Measurements from ENCODE around the gene MGMT. TPM values are rescaled to one million over a fixed set of nuclear protein-coding genes. Genes with fewer than 3 reads are reported as not detected.

The MGMT gene
- total RNA-seq, 1 experiment from 2014 or later = 11.5 TPM

GRCh38 chr10:129660569-129660968 lies 193.5 kb downstream of the MGMT start:
- CTCF ChIA-PET = no interaction called here
- H3K36me3 ChIP-seq (ENCODE audit: control insufficient read depth in 1 of 2, insufficient read depth in 2 of 2, low read length in 2 of 2) = no peaks in the 10 kb centered on the region
- no TSS peak for BruUV-seq (replicated peaks)
- RAD21 ChIA-PET (ENCODE audit: low non-redundant PET in 1 of 2, low total read pairs in 2 of 2, uncharacterized antibody in 2 of 2, unreplicated experiment in 2 of 2) = no interaction called here
- no peaks in the 10 kb centered on the region for H4K20me1 ChIP-seq (ENCODE audit: insufficient read depth)
- POLR2A ChIA-PET = no interaction called here
- TF ChIP-seq CBX3 (IDR thresholded peaks at IDR 0.05; ENCODE audit: low read depth) = no peak
- no peak for TF ChIP-seq EZH2phosphoT487 (IDR thresholded peaks at IDR 0.05; ENCODE audit: borderline replicate concordance)
- TF ChIP-seq MAX (IDR thresholded peaks at IDR 0.05) = no peak
- no peak for TF ChIP-seq YY1 (IDR thresholded peaks at IDR 0.05; ENCODE audit: extremely low read depth, insufficient replicate concordance, low read depth, low read length)
- no peak for TF ChIP-seq RAD21 (IDR thresholded peaks at IDR 0.05; ENCODE audit: low read depth)
- no peak for TF ChIP-seq POLR2AphosphoS5 (IDR thresholded peaks at IDR 0.05; ENCODE audit: low read depth, low read length)
- TF ChIP-seq SRF (IDR thresholded peaks at IDR 0.05; ENCODE audit: low read depth) = no peak
- TF ChIP-seq EGR1 (IDR thresholded peaks at IDR 0.05; ENCODE audit: low read depth) = no peak
- TF ChIP-seq, protein P1, sequence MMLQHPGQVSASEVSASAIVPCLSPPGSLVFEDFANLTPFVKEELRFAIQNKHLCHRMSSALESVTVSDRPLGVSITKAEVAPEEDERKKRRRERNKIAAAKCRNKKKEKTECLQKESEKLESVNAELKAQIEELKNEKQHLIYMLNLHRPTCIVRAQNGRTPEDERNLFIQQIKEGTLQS (IDR thresholded peaks at IDR 0.05) = no peak
- no peak for TF ChIP-seq FOSL1 (IDR thresholded peaks at IDR 0.05; ENCODE audit: low read depth)
- no peak for TF ChIP-seq CEBPB (IDR thresholded peaks at IDR 0.05; ENCODE audit: low read depth)
- TF ChIP-seq SIN3A (IDR thresholded peaks at IDR 0.05; ENCODE audit: low read depth) = no peak
- TF ChIP-seq SP1 (IDR thresholded peaks at IDR 0.05; ENCODE audit: low read depth) = no peak
- TF ChIP-seq JUND (IDR thresholded peaks at IDR 0.05) = no peak
- TF ChIP-seq EZH2 (IDR thresholded peaks at IDR 0.05) = no peak
- no peak for TF ChIP-seq ZFX (IDR thresholded peaks at IDR 0.05)
- no peak for TF ChIP-seq CTCF (IDR thresholded peaks at IDR 0.05 in 2 of 3, conservative IDR thresholded peaks at IDR 0.05 in 1 of 3; ENCODE audit: borderline replicate concordance in 1 of 3, insufficient read depth in 1 of 3, low read depth in 2 of 3, low read length in 2 of 3)
- TF ChIP-seq ELF1 (IDR thresholded peaks at IDR 0.05; ENCODE audit: borderline replicate concordance, low read depth) = no peak
- TF ChIP-seq ZBTB33 (IDR thresholded peaks at IDR 0.05; ENCODE audit: extremely low read depth, insufficient replicate concordance, low read length) = no peak
- no peak for TF ChIP-seq TCF7L2 (IDR thresholded peaks at IDR 0.05; ENCODE audit: borderline replicate concordance, extremely low read depth, insufficient read depth, insufficient read length)
- intact Hi-C loops (cut with micrococcal nuclease) = no loop called here
- H3K27me3 ChIP-seq (ENCODE audit: insufficient read depth, low read length) = no peaks in the 10 kb centered on the region
- no peaks in the 10 kb centered on the region for H3K79me2 ChIP-seq (ENCODE audit: insufficient read depth, low read length)
- H3K9me2 ChIP-seq (ENCODE audit: insufficient read depth) = no peaks in the 10 kb centered on the region
- H3K9ac ChIP-seq (ENCODE audit: low read length) = no peak overlapping the region
- no peak overlapping the region for H3K4me3 ChIP-seq (replicated peaks in 1 of 2; ENCODE audit: low read depth in 1 of 2, low read length in 2 of 2)
- H3K9me3 ChIP-seq (ENCODE audit: control insufficient read depth in 1 of 2, insufficient read depth in 1 of 2, low read depth in 1 of 2, low read length in 2 of 2) = no peaks in the 10 kb centered on the region
- no peak overlapping the region for H2AFZ ChIP-seq (ENCODE audit: low read depth, low read length, poor library complexity, severe bottlenecking)
- H3K4me1 ChIP-seq (ENCODE audit: control insufficient read depth in 1 of 2, insufficient read depth in 2 of 2, low read length in 2 of 2) = no peaks in the 10 kb centered on the region
- DNase-seq (ENCODE audit: low read depth, low spot score) = no peak
- no peak overlapping the region for H3K27ac ChIP-seq (ENCODE audit: low read depth, low read length)
- ATAC-seq = no peak
- no peak overlapping the region for H3K4me2 ChIP-seq (ENCODE audit: low read length)
